ENCODE data around the gene PC. TPM values are rescaled to one million over a fixed set of nuclear protein-coding genes. Genes with fewer than 3 reads are reported as not detected.

Gene PC
- total and polyA plus RNA-seq, 9 of the 15 experiments (the other 6 are each of a cell fraction or from before 2014, with no cell fraction given), result 0.94 to 38.0 (median 8.7) TPM

GRCh38 chr11:66891851-66892660 lies 66.1 kb downstream of the PC start (continued):
- TF ChIP-seq ZNF407 (IDR thresholded peaks at IDR 0.05; ENCODE audit: low read depth), result no peak
- no peak for TF ChIP-seq COPS2 (conservative IDR thresholded peaks at IDR 0.05)
- TF ChIP-seq ZNF639 (CRISPR knock-in tag; conservative IDR thresholded peaks at IDR 0.05 in 1 of 2, IDR thresholded peaks at IDR 0.05 in 1 of 2), result 0 out of 4 replicates have a peak, but pooled peaks of 1 of the 2 experiments have one; percentile 40
- TF ChIP-seq SRSF9 (IDR thresholded peaks at IDR 0.05; ENCODE audit: borderline replicate concordance, low read depth, low read length), result no peak
- TF ChIP-seq ZNF280A (IDR thresholded peaks at IDR 0.05; ENCODE audit: low read depth, partially characterized antibody), result no peak
- no peak for TF ChIP-seq SUPT5H (IDR thresholded peaks at IDR 0.05)
- TF ChIP-seq PTTG1 (tag; IDR thresholded peaks at IDR 0.05; ENCODE audit: low read depth), result no peak
- peak in 1 of 2 experiments; percentile 78; a peak in 3 of 4 replicates for TF ChIP-seq MLLT1 (IDR thresholded peaks at IDR 0.05)
- no peak for TF ChIP-seq ZNF311 (CRISPR knock-in tag; IDR thresholded peaks at IDR 0.05)
- TF ChIP-seq RAD51 (IDR thresholded peaks at IDR 0.05; ENCODE audit: borderline replicate concordance, low read depth), result no peak; the same call in 1 of the 2 replicates
- TF ChIP-seq ZBTB9 (CRISPR knock-in tag; IDR thresholded peaks at IDR 0.05), result no peak
- no peak for TF ChIP-seq SLC30A9 (CRISPR knock-in tag; IDR thresholded peaks at IDR 0.05)
